Lower leg skin (tissue), 3 donors: ENCODE data around the gene HOXA13.

Source experiments
- POLR2A ChIP-seq, 2 donors: fragments of 450-650 bp; IDR thresholded peaks; one replicate each; pipeline ENCODE4 v1.6.1; 2016 to 2017; ENCODE audit warnings: antibody characterized with exemption in 2 of 2, mild to moderate bottlenecking in 1 of 2, moderate library complexity in 1 of 2
- TF ChIP-seq, protein P1 (sequence below), 3 donors: fragments of 450-650 bp; IDR thresholded peaks; one replicate each; pipeline ENCODE4 v1.5.1; 2016; ENCODE audit warnings: antibody characterized with exemption in 3 of 3, mild to moderate bottlenecking in 3 of 3, moderate library complexity in 2 of 3

DNA sequence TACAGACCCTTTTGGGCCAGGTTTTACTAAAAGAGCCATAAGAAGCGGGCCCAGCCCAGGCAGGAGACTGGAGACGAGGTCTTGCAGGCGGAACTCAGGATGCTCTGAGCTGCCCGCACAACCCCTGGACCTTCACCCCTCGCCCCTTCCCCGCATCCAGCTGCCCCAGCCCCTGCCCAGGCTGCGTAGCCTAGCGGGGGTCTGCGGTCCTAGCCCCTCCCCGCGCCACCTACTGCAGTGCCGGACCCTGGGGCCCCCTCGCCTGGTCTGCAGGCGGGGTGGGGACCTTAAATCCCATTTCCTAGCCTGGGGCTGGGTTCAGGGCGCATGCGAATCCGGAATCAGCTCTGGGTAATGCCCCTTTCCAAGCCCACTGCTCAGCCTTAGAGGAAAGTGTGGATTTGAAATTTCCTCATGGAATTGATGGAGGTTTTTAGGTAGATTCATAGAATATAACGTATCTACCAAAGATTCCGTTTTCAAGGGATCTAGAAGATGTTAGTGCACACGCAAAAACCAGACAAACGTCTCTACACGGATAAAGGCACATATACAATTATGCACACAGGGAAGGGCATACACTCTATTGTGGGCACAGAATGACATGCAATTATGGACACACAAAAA lies 47.0 kb downstream of the HOXA13 start:
- no peak for TF ChIP-seq POLR2A (IDR thresholded peaks at IDR 0.05)
- TF ChIP-seq, protein P1, sequence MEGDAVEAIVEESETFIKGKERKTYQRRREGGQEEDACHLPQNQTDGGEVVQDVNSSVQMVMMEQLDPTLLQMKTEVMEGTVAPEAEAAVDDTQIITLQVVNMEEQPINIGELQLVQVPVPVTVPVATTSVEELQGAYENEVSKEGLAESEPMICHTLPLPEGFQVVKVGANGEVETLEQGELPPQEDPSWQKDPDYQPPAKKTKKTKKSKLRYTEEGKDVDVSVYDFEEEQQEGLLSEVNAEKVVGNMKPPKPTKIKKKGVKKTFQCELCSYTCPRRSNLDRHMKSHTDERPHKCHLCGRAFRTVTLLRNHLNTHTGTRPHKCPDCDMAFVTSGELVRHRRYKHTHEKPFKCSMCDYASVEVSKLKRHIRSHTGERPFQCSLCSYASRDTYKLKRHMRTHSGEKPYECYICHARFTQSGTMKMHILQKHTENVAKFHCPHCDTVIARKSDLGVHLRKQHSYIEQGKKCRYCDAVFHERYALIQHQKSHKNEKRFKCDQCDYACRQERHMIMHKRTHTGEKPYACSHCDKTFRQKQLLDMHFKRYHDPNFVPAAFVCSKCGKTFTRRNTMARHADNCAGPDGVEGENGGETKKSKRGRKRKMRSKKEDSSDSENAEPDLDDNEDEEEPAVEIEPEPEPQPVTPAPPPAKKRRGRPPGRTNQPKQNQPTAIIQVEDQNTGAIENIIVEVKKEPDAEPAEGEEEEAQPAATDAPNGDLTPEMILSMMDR (IDR thresholded peaks at IDR 0.05) = no peak
